HG03139 (cell line): ENCODE data around the gene FCN1.

ENCODE experiments used
- ATAC-seq: cut with Tn5 transposase; IDR thresholded peaks from one replicate; pipeline ENCODE4 v1.9.1; 2021; ENCODE audit not compliant: unreplicated experiment

The FCN1 gene

GRCh38 chr9:134951994-134952393 is 34.3 kb upstream of the FCN1 start:
- ATAC-seq, result no peak

GRCh38 chr9:134951461-134951860 is 33.7 kb upstream of the FCN1 start:
- no peak for ATAC-seq

- ATAC-seq, result no peak
Observed at GRCh38 chr9:134950386-134951210, 32.9 kb upstream of the FCN1 start.

DNA sequence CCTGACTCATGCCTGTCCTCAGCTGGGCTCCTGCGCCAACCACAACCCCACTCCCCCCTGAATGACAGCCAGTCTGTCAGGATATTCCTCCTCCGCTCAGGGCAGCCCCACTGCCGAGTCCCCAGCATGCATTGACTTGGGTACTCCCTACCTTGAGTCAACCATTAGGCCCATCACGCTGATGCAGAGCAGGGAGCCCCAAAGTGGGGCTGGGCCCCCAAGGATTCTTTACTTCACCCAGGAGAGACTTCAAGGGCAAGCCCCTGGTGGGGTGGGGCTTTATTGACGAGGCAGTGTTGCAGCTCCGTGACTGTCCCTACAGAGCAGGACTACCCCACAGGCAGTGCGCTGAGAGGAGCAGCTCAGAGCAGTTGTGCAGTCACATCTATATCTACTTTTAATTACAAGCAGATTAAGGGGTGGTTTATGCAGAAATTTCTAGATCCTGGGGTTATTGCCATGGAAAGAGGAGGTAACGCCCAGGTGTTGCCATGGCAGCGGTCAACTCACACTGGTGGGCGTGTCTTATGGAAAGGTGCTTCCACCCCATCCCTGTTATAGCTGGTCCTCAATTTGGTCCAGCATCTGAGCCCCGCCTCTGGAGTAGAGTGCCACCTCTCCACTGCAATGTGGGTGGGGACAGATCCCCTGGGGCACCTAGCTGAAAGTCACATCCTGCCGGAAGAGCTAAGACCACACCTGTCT is 32.1 kb upstream of the FCN1 start:
- ATAC-seq, result no peak

DNA sequence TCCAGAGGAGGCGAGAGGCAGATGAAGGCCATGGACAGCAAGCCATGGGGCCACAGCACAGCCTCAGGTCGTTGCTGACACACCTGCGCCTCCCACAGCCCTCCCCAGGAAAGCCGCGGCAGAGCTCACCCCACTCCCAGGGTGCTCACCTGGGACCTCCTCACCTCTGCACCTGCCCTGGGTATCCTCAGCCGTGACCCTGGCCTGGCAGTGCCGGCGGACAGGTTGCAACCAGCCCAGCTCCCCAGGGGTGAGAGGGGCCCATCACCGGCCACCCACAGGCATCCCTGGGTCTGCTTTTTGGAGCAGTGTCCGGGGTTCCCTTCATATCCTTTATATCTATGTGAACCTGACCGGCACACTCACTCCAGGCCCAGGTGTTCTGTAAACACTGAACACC is 30.4 kb upstream of the FCN1 start:
- ATAC-seq, result no peak

DNA sequence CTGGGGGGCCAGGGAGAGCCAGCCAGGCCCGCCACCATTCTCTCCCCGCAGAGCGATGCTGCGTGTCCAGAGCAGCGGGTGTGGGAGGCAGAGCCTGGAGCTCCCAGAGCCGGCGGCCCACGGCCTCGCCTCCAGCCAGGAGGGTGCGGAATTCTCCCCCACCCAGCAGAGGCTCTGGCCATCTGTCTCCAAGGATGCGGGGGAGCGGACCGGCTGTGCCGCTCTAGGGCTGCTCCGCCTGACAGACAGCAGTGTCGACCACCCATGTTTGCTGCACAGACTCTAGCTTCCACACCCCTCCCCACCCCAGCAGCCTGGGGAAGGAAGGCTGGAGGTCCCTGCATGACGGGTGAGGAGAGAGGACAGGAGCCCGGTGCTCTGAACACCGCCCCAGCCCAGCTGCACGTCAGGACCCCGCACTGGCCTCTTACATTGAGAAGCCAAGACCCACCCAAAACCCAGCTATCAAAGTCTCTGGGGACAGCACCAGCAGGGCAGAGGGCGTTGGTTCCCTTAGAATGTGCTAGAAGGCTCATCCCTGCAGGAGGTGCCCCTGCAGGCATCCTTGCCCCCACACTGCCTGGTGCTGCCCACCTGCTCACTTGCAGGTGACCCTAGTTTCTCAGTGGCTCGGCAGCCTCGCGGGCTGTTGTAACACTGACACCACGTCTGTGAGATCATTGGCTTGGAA is 29.7 kb upstream of the FCN1 start:
- no peak for ATAC-seq

- ATAC-seq, result no peak
Observed at GRCh38 chr9:134946663-134947062, 29.0 kb upstream of the FCN1 start.

DNA sequence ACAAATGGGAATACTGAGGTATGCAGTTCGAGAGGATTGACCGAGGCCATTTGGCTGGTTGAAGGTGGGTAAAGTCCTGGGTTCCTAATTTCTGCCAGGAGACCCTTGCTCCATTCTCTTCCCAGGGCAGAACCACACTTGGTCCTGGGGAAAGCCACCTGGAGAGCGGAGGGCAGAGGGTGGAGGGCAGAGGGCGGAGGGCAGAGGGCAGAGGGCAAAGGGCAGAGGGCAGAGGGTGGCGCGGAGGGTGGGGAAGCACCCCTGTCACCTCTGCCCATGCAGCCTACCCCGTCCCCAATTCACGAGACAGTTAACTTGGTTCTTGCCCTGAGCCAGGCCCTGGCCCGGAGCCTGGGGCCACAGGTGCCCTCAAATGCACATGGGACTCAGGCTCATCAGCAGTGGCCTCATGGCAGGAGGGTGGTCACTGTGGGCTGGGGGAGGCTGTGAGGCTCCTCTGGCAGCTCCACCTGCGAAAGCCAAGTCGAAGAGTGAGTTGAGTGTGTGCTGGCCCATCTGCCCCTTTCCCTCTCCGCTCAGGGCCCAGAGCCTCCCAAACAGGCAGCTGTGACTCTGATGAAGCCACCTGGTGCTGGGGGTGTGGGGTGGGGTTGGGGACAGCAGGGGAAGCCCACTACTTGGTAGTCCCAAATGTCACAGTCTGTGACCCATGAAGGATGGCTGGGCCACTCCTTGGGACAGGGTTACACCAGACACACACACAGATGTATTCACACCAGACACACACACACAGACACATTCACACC is 28.0 kb upstream of the FCN1 start:
- ATAC-seq, result no peak

DNA sequence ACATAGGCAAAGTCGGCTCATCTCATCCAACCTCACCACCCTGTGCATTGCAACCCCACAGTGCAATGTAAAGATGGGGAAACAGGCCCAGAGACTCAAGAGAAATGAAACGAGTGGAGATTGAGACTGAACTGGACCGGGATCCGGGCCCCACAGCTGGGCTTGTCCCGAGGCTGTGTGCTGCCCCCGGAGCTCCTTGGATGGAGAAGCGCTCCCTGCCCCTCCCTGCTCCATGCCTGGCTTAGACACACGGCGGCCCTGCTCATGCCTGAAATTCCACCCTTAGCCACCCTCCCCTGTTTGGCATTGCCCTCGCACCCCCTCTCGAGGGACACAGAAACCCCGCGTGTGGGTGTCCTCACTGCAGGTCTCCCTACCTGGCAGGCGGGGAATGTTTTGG is 27.2 kb upstream of the FCN1 start:
- ATAC-seq, result no peak

- ATAC-seq, result no peak
Observed at GRCh38 chr9:134944351-134944802, 26.7 kb upstream of the FCN1 start.

GRCh38 chr9:134943836-134944235 is 26.1 kb upstream of the FCN1 start:
- ATAC-seq, result no peak

GRCh38 chr9:134943411-134943810 is 25.7 kb upstream of the FCN1 start:
- ATAC-seq, result no peak

DNA sequence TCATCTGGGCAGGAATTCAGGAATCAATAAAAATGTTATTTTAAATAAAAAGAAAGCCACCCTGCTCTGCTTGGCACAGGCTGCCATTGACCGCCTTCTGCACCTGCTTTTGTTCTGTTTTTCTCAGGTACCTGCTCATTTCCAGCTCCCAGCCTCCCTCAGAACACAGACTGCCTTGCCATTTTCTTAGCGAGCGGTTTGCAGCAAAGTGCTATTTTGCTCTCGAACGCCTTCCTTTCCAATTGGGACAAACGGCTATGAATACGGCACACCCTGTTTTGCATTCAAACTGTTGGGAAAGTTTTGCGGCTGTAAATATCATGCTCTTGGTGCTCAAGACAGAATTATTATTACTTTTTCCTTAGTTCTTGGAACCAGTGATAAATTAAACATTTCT is 25.1 kb upstream of the FCN1 start:
- ATAC-seq, result no peak

GRCh38 chr9:134942011-134942787 is 24.5 kb upstream of the FCN1 start:
- ATAC-seq, result no peak

- ATAC-seq, result no peak
Observed at GRCh38 chr9:134940236-134941208, 22.8 kb upstream of the FCN1 start.

DNA sequence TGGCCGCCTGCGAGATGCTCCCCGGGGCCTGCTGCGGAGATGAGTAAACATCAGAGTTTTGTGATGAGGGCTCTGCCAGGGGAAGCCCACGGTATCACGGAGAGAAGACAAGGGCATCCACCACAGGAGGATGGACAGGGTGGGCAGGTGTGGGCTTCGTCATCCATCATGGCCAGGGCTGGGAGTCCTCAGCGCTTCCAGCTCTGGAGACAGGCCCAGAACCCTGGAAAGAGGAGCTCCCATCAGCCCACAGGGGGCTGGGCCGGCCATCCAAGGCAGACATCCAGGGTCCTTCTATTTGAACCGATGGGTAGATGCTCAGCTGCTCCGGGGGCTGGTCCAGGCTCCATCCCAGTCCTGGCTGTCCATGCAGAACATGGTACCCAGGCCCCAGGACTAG is 22.1 kb upstream of the FCN1 start:
- ATAC-seq, result no peak

DNA sequence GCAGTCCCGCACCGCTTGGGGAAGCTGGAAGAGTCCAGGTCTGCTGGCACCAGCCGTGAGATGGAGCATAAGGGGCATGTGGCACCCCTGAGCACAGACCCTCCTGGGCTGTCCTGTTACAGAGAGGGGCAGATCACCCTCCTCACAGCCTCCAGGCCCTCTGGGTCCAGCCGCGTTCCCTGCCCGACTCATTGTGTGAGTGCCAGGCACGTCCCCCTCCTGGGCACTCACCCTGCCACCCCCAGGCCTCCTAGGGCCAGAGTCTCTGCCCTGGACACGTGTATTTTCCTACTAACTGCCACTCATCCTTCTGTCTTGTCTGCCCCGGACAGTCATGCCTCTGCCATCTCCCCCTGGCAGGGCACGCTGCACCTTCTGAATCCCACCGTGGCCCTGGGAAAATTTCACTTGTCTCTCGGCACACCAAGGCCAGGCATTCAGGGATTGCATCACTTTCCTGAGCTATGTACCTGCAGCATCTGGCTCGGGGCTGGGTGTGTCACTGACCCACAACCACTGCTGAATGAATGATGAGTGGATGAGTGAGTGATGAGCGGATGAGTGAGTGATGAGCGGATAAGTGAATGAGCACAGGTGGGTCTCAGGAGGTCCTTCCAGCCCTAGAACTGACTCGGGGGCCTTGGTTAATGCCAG is 21.5 kb upstream of the FCN1 start:
- ATAC-seq, result no peak

DNA sequence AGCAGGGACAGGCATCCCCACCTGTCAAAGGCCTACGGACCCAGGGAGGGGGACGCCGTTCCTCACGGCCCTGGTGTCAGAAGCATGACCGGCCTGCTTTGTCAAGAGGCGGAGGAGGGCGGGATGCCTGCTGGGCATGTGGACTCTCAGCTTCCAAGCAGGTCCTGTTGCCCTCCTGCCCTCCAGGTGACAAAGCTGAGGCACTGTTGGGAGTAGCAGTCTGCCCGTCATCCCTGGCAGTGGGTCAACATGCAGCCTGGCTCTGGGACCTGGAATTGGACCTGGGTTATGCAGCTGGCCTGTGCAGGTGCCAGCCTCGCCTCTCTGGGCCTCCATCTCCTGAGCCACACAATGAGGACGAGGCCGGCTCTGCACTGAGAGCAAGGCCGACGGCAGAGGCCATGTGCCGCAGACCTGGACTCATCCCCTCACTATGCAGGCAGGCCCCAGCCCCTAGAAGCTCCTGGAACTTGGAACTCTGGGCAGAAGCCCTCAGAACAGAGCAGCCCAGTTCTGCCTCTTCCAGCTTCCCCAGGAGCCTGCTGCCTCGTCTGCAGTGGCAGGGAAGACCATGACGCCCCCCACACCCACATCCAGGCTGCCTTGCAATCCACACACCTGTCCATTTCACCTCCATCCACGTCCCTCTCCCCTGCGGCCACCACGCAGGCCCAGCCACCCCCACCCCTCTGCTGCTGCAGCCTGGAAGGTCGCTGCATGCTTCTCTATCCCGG is 20.8 kb upstream of the FCN1 start:
- ATAC-seq, result no peak
